GM23338 (cell line): Measurements from ENCODE around the gene FES. TPM values are rescaled to one million over a fixed set of nuclear protein-coding genes. Genes with fewer than 3 reads are reported as not detected.

ENCODE experiments used
- ATAC-seq: fragments of 200-7000 bp; cut with Tn5 transposase; 3 replicates; pipeline ENCODE4 v1.9.1; 2020
- DNase-seq: peaks from one replicate; pipeline ENCODE4 v3.0.0-alpha.2; 2015; ENCODE audit warnings: low spot score
- H2AFZ ChIP-seq: fragments of 200-600 bp; sonication (generic); 2 replicates; pipeline ENCODE4 v1.8.0; 2016; ENCODE audit warnings: antibody characterized with exemption, mild to moderate bottlenecking, moderate library complexity
- H3F3A ChIP-seq: fragments of 200-600 bp; sonication (generic); replicated peaks from 2 replicates; pipeline ENCODE4 v1.8.0; 2017; ENCODE audit warnings: antibody characterized with exemption, mixed run types, low read depth
- H3K27ac ChIP-seq: fragments of 200-600 bp; sonication (generic); 2 replicates; pipeline ENCODE4 v1.6.1; 2016; ENCODE audit warnings: low read depth
- H3K27me3 ChIP-seq: fragments of 200-600 bp; sonication (generic); 2 replicates; pipeline ENCODE4 v1.8.0; 2016; ENCODE audit warnings: mild to moderate bottlenecking, mixed run types, moderate library complexity; ENCODE audit not compliant: insufficient read depth
- H3K36me3 ChIP-seq: fragments of 200-600 bp; sonication (generic); 2 replicates; pipeline ENCODE4 v1.8.0; 2016; ENCODE audit warnings: mild to moderate bottlenecking; ENCODE audit not compliant: insufficient read depth
- H3K4me1 ChIP-seq: fragments of 200-600 bp; sonication (generic); 2 replicates; pipeline ENCODE4 v1.8.0; 2016; ENCODE audit warnings: mild to moderate bottlenecking, moderate library complexity; ENCODE audit not compliant: insufficient read depth
- H3K4me2 ChIP-seq: fragments of 200-600 bp; sonication (generic); 2 replicates; pipeline ENCODE4 v1.7.1; 2017; ENCODE audit warnings: mixed run types
- H3K4me3 ChIP-seq: fragments of 200-600 bp; sonication (generic); 2 replicates; pipeline ENCODE4 v1.6.1; 2016; ENCODE audit warnings: mixed run types
- H3K79me2 ChIP-seq: fragments of 200-600 bp; sonication (generic); replicated peaks from 2 replicates; pipeline ENCODE4 v1.8.0; 2017; ENCODE audit warnings: mild to moderate bottlenecking; ENCODE audit not compliant: insufficient read depth
- H3K9me2 ChIP-seq: fragments of 200-600 bp; sonication (generic); 2 replicates; pipeline ENCODE4 v1.8.0; 2017; ENCODE audit not compliant: insufficient read depth
- H4K20me1 ChIP-seq: fragments of 200-600 bp; sonication (generic); replicated peaks from 2 replicates; pipeline ENCODE4 v1.8.0; 2017; ENCODE audit warnings: mild to moderate bottlenecking; ENCODE audit not compliant: insufficient read depth
- H3K27ac Mint-ChIP-seq: 2 replicates; pipeline ENCODE4 v1.8.0; 2020; ENCODE audit warnings: inconsistent platforms, mild to moderate bottlenecking, moderate library complexity, mixed read lengths
- H3K27me3 Mint-ChIP-seq: 3 replicates; pipeline ENCODE4 v1.8.0; 2022; ENCODE audit warnings: low read depth, mild to moderate bottlenecking, moderate library complexity, mixed read lengths, inconsistent platforms; ENCODE audit not compliant: insufficient read depth, poor library complexity
- H3K36me3 Mint-ChIP-seq: 3 replicates; pipeline ENCODE4 v1.8.0; 2021; ENCODE audit warnings: low read depth, mild to moderate bottlenecking, inconsistent platforms, moderate library complexity, mixed read lengths
- H3K4me1 Mint-ChIP-seq: 3 replicates; pipeline ENCODE4 v1.8.0; 2020; ENCODE audit warnings: mild to moderate bottlenecking, inconsistent platforms, mixed read lengths
- H3K4me3 Mint-ChIP-seq: 3 replicates; pipeline ENCODE4 v1.8.0; 2021; ENCODE audit warnings: moderate library complexity, mild to moderate bottlenecking, inconsistent platforms, mixed read lengths
- H3K9me3 Mint-ChIP-seq: 3 replicates; pipeline ENCODE4 v1.8.0; 2020; ENCODE audit warnings: moderate library complexity, mild to moderate bottlenecking, inconsistent platforms, mixed read lengths
- CREB1 ChIP-seq: fragments of 250-450 bp; sonication (Bioruptor Pico); IDR thresholded peaks from 2 replicates; pipeline ENCODE4 v1.5.0; 2020; ENCODE audit warnings: low read depth, mild to moderate bottlenecking, moderate library complexity
- EZH2 ChIP-seq: fragments of 200-600 bp; sonication (generic); IDR thresholded peaks from one replicate; pipeline ENCODE4 v1.8.0; 2017; ENCODE audit warnings: antibody characterized with exemption, mild to moderate bottlenecking, low read depth; ENCODE audit not compliant: unreplicated experiment
- EZH2phosphoT487 ChIP-seq: fragments of 200-600 bp; sonication (generic); IDR thresholded peaks from one replicate; pipeline ENCODE4 v1.8.1; 2018; ENCODE audit warnings: antibody characterized with exemption; ENCODE audit not compliant: unreplicated experiment
- JUNB ChIP-seq: IDR thresholded peaks from one replicate; pipeline ENCODE4 v1.6.1; 2016; ENCODE audit warnings: antibody characterized with exemption; ENCODE audit not compliant: unreplicated experiment
- NANOG ChIP-seq: IDR thresholded peaks from 2 replicates; pipeline ENCODE4 v1.6.1; 2016; ENCODE audit warnings: antibody characterized with exemption, borderline replicate concordance
- POLR2AphosphoS5 ChIP-seq: IDR thresholded peaks from 2 replicates; pipeline ENCODE4 v1.6.1; 2016; ENCODE audit warnings: antibody characterized with exemption, low read depth
- STAT1 ChIP-seq: IDR thresholded peaks from one replicate; pipeline ENCODE4 v1.6.1; 2016; ENCODE audit warnings: antibody characterized with exemption; ENCODE audit not compliant: unreplicated experiment
- ZNF114 ChIP-seq: fragments of 250-450 bp; sonication (Bioruptor Pico); IDR thresholded peaks from 2 replicates; pipeline ENCODE4 v1.5.0; 2020; ENCODE audit warnings: mild to moderate bottlenecking, moderate library complexity
- ZNF331 ChIP-seq: fragments of 250-450 bp; sonication (Bioruptor Pico); IDR thresholded peaks from 2 replicates; pipeline ENCODE4 v1.5.0; 2020; ENCODE audit warnings: low read depth, mild to moderate bottlenecking, moderate library complexity
- polyA plus RNA-seq: library from polyadenylated mRNA; unstranded; fragments of >200 nt; fragmentation: Nextera tagmentation; extraction: Ambion mirVana; gene quantifications from 2 replicates; pipeline ENCODE4 v1.2.1, GENCODE V29; 2016
- total RNA-seq: library from RNA; depleted of rRNA; stranded (reverse); fragments of >200 nt; shearing (Covaris generic); gene quantifications from 2 replicates; pipeline ENCODE4 v1.2.3, GENCODE V29; 2014
- TF ChIP-seq, protein P1 (sequence below): IDR thresholded peaks from one replicate; pipeline ENCODE4 v1.6.1; 2018; ENCODE audit warnings: antibody characterized with exemption; ENCODE audit not compliant: unreplicated experiment
- TF ChIP-seq, protein P2 (sequence below): IDR thresholded peaks from 2 replicates; pipeline ENCODE4 v1.6.1; 2016; ENCODE audit warnings: antibody characterized with exemption
- TF ChIP-seq, protein P3 (sequence below): fragments of 250-450 bp; sonication (Bioruptor Pico); IDR thresholded peaks from 2 replicates; pipeline ENCODE4 v1.5.0; 2020; ENCODE audit warnings: mild to moderate bottlenecking, moderate library complexity
- TF ChIP-seq, protein P4 (sequence below), 2 experiments: fragments of 200-600 bp in 1 of 2; sonication (generic) in 1 of 2; conservative IDR thresholded peaks; 2 replicates each; pipeline versions ENCODE4 v1.5.1 to v1.6.1; 2016 to 2017; ENCODE audit warnings: antibody characterized with exemption in 2 of 2, low read depth in 2 of 2, mild to moderate bottlenecking in 2 of 2, moderate library complexity in 1 of 2

FES gene
- total and polyA plus RNA-seq, 2 experiments from 2014 or later: 2.7 to 14.4 TPM

DNA sequence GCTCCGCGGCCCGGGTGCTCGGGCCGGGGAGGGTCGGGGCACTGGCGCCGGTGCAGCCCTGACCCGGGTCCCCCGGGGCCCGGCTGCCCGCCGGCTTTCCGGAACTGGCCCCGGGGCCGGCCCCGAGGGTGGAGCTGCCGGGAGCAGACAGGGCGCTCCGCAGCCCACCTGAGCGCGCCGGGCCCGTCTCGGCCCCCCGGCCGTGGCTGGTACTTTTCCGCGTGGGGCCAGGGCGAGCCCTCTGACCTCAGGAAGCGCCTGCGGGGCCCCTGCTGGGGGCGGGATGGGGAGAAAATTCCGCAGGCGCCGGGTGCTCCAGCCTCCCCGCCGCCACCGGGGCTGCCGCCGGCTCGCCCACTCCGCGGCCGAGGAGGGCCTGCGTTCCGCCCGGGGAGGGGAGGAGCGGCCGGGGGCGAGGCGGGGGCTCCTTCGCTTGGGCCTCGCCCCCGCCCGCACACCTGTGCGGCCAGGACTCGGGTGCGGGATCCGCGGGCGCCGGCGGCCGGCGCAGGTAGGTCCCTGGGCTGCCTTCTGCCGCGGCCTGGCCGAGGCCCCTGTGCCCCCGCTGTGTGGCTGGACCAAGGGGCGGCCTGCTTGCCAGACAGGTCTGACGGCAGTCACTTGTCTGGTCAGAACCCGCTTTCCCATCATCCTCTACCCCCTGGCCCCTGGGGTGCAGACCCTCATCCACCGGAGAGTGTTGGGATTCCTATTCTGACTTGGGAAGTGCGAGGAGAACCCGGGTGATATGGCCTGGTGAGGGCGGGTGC is 12.4 kb upstream of the FES start:
- DNase-seq (peak; percentile 58), ATAC-seq (peak; percentile 19)
- peaks cover 5% of the 10 kb centered on the region for H3K36me3 Mint-ChIP-seq
- H3K27me3 Mint-ChIP-seq: peaks cover 11% of the 10 kb centered on the region
- Histone ChIP-seq H3K27ac (0 out of 2 replicates have a peak overlapping the region, but pooled peaks have one; percentile 23), H4K20me1 (no peaks in the 10 kb centered on the region), H3K9me2 (no peaks in the 10 kb centered on the region), H3K4me2 (peak overlapping the region; percentile 84), H3F3A (peaks cover 22% of the 10 kb centered on the region), H3K79me2 (peaks cover 22% of the 10 kb centered on the region), H2AFZ (peak overlapping the region; percentile 83; the same call in 1 of the 2 replicates), H3K4me3 (peak overlapping the region; percentile 76), H3K4me1 (peaks cover 55% of the 10 kb centered on the region), H3K27me3 (no peaks in the 10 kb centered on the region), H3K36me3 (no peaks in the 10 kb centered on the region; the same call in 1 of the 2 replicates)
- TF ChIP-seq, protein P1, sequence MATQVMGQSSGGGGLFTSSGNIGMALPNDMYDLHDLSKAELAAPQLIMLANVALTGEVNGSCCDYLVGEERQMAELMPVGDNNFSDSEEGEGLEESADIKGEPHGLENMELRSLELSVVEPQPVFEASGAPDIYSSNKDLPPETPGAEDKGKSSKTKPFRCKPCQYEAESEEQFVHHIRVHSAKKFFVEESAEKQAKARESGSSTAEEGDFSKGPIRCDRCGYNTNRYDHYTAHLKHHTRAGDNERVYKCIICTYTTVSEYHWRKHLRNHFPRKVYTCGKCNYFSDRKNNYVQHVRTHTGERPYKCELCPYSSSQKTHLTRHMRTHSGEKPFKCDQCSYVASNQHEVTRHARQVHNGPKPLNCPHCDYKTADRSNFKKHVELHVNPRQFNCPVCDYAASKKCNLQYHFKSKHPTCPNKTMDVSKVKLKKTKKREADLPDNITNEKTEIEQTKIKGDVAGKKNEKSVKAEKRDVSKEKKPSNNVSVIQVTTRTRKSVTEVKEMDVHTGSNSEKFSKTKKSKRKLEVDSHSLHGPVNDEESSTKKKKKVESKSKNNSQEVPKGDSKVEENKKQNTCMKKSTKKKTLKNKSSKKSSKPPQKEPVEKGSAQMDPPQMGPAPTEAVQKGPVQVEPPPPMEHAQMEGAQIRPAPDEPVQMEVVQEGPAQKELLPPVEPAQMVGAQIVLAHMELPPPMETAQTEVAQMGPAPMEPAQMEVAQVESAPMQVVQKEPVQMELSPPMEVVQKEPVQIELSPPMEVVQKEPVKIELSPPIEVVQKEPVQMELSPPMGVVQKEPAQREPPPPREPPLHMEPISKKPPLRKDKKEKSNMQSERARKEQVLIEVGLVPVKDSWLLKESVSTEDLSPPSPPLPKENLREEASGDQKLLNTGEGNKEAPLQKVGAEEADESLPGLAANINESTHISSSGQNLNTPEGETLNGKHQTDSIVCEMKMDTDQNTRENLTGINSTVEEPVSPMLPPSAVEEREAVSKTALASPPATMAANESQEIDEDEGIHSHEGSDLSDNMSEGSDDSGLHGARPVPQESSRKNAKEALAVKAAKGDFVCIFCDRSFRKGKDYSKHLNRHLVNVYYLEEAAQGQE: no peak
- TF ChIP-seq, protein P2, sequence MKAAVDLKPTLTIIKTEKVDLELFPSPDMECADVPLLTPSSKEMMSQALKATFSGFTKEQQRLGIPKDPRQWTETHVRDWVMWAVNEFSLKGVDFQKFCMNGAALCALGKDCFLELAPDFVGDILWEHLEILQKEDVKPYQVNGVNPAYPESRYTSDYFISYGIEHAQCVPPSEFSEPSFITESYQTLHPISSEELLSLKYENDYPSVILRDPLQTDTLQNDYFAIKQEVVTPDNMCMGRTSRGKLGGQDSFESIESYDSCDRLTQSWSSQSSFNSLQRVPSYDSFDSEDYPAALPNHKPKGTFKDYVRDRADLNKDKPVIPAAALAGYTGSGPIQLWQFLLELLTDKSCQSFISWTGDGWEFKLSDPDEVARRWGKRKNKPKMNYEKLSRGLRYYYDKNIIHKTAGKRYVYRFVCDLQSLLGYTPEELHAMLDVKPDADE: no peak
- TF ChIP-seq EZH2phosphoT487 (no peak), STAT1 (no peak), EZH2 (no peak), JUNB (no peak), CREB1 (CRISPR knock-in tag) (no peak), POLR2AphosphoS5 (no peak; the same call in 1 of the 2 replicates), ZNF114 (CRISPR knock-in tag) (no peak), ZNF331 (CRISPR knock-in tag) (no peak), NANOG (no peak)
- TF ChIP-seq, protein P3, sequence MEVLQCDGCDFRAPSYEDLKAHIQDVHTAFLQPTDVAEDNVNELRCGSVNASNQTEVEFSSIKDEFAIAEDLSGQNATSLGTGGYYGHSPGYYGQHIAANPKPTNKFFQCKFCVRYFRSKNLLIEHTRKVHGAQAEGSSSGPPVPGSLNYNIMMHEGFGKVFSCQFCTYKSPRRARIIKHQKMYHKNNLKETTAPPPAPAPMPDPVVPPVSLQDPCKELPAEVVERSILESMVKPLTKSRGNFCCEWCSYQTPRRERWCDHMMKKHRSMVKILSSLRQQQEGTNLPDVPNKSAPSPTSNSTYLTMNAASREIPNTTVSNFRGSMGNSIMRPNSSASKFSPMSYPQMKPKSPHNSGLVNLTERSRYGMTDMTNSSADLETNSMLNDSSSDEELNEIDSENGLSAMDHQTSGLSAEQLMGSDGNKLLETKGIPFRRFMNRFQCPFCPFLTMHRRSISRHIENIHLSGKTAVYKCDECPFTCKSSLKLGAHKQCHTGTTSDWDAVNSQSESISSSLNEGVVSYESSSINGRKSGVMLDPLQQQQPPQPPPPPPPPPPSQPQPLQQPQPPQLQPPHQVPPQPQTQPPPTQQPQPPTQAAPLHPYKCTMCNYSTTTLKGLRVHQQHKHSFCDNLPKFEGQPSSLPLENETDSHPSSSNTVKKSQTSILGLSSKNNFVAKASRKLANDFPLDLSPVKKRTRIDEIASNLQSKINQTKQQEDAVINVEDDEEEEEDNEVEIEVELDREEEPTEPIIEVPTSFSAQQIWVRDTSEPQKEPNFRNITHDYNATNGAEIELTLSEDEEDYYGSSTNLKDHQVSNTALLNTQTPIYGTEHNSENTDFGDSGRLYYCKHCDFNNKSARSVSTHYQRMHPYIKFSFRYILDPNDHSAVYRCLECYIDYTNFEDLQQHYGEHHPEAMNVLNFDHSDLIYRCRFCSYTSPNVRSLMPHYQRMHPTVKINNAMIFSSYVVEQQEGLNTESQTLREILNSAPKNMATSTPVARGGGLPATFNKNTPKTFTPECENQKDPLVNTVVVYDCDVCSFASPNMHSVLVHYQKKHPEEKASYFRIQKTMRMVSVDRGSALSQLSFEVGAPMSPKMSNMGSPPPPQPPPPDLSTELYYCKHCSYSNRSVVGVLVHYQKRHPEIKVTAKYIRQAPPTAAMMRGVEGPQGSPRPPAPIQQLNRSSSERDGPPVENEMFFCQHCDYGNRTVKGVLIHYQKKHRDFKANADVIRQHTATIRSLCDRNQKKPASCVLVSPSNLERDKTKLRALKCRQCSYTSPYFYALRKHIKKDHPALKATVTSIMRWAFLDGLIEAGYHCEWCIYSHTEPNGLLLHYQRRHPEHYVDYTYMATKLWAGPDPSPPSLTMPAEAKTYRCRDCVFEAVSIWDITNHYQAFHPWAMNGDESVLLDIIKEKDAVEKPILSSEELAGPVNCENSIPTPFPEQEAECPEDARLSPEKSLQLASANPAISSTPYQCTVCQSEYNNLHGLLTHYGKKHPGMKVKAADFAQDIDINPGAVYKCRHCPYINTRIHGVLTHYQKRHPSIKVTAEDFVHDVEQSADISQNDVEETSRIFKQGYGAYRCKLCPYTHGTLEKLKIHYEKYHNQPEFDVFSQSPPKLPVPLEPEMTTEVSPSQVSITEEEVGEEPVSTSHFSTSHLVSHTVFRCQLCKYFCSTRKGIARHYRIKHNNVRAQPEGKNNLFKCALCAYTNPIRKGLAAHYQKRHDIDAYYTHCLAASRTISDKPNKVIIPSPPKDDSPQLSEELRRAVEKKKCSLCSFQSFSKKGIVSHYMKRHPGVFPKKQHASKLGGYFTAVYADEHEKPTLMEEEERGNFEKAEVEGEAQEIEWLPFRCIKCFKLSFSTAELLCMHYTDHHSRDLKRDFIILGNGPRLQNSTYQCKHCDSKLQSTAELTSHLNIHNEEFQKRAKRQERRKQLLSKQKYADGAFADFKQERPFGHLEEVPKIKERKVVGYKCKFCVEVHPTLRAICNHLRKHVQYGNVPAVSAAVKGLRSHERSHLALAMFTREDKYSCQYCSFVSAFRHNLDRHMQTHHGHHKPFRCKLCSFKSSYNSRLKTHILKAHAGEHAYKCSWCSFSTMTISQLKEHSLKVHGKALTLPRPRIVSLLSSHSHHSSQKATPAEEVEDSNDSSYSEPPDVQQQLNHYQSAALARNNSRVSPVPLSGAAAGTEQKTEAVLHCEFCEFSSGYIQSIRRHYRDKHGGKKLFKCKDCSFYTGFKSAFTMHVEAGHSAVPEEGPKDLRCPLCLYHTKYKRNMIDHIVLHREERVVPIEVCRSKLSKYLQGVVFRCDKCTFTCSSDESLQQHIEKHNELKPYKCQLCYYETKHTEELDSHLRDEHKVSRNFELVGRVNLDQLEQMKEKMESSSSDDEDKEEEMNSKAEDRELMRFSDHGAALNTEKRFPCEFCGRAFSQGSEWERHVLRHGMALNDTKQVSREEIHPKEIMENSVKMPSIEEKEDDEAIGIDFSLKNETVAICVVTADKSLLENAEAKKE: no peak
- TF ChIP-seq, protein P4, sequence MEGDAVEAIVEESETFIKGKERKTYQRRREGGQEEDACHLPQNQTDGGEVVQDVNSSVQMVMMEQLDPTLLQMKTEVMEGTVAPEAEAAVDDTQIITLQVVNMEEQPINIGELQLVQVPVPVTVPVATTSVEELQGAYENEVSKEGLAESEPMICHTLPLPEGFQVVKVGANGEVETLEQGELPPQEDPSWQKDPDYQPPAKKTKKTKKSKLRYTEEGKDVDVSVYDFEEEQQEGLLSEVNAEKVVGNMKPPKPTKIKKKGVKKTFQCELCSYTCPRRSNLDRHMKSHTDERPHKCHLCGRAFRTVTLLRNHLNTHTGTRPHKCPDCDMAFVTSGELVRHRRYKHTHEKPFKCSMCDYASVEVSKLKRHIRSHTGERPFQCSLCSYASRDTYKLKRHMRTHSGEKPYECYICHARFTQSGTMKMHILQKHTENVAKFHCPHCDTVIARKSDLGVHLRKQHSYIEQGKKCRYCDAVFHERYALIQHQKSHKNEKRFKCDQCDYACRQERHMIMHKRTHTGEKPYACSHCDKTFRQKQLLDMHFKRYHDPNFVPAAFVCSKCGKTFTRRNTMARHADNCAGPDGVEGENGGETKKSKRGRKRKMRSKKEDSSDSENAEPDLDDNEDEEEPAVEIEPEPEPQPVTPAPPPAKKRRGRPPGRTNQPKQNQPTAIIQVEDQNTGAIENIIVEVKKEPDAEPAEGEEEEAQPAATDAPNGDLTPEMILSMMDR (conservative IDR thresholded peaks at IDR 0.05; ENCODE audit: low read depth in 2 of 2): no peak
- H3K27ac Mint-ChIP-seq: no peak overlapping the region
- no peaks in the 10 kb centered on the region for H3K9me3 Mint-ChIP-seq
- H3K4me3 Mint-ChIP-seq: peak overlapping the region; percentile 72
- H3K4me1 Mint-ChIP-seq: peaks cover 59% of the 10 kb centered on the region
